ENCODE data around the gene HSD3B7. TPM values are rescaled to one million over a fixed set of nuclear protein-coding genes. Genes with fewer than 3 reads are reported as not detected.
"Not testable (repeated sequence)": the region's sequence is repeated elsewhere in the genome, so short reads cannot be mapped to it uniquely, and the experiment has no call there.

Gene HSD3B7
- 1.3 and 1.6 TPM in 2 replicates for polyA plus RNA-seq (2013)

GRCh38 chr16:30984669-30985400, at the start of gene HSD3B7:
Gene HSD3B7 (plus strand): TSS chr16:30985207. CDS start chr16:30985659, 452 bp downstream.
- Histone ChIP-seq H3K9me3 (ENCODE audit: insufficient read depth, low read depth, low read length) (peaks cover 2% of the 10 kb centered on the region), H2BK12ac (ENCODE audit: low read length) (no peak within 1 kb of the TSS), H4K8ac (ENCODE audit: low read depth, low read length) (peak within 1 kb of the TSS; percentile 47), H2BK120ac (ENCODE audit: insufficient read depth, low read length, poor library complexity) (no peak within 1 kb of the TSS), H3K27ac (ENCODE audit: low read depth, low read length) (no peak within 1 kb of the TSS), H3K23ac (ENCODE audit: low read length) (no peak within 1 kb of the TSS), H3K27me3 (ENCODE audit: insufficient read depth, low read length) (no peaks in the 10 kb centered on the region), H3K4me3 (ENCODE audit: low read depth, low read length) (no peak within 1 kb of the TSS), H2AK5ac (ENCODE audit: low read length) (no peak within 1 kb of the TSS), H3K4me2 (ENCODE audit: low read length) (peak within 1 kb of the TSS; percentile 26), H2AFZ (ENCODE audit: insufficient read depth, low read length, poor library complexity) (no peak within 1 kb of the TSS), H2BK5ac (ENCODE audit: low read depth, low read length, poor library complexity) (no peak within 1 kb of the TSS), H3K4me1 (ENCODE audit: control insufficient read depth in 1 of 2, insufficient read depth in 2 of 2, low read length in 2 of 2) (no peaks in the 10 kb centered on the region), H3K4ac (ENCODE audit: low read depth, low read length) (no peak within 1 kb of the TSS), H3K79me2 (ENCODE audit: control insufficient read depth, insufficient read depth, low read length, poor library complexity) (no peaks in the 10 kb centered on the region), H3K14ac (ENCODE audit: low read length) (no peak within 1 kb of the TSS), H4K12ac (ENCODE audit: low read depth, low read length) (no peak within 1 kb of the TSS), H3K9ac (ENCODE audit: low read length) (no peak within 1 kb of the TSS), H4K91ac (ENCODE audit: low read depth, low read length) (peak within 1 kb of the TSS; percentile 9), H3K79me1 (ENCODE audit: low read length) (no peaks in the 10 kb centered on the region), H3K18ac (ENCODE audit: low read length) (no peak within 1 kb of the TSS), H3K36me3 (ENCODE audit: control insufficient read depth in 1 of 2, insufficient read depth in 2 of 2, low read length in 2 of 2) (peaks cover 43 to 49% of the 10 kb centered on the region in 2 experiments)
- DNase-seq, result peak; percentile 68 to 89
- no CpG with 5 or more reads among the region's 24 CpGs for WGBS (ENCODE audit: extremely low coverage, insufficient coverage, insufficient read length)

GRCh38 chr16:30937692-30938091, 47.3 kb upstream of the HSD3B7 start:
- Histone ChIP-seq H2BK12ac (ENCODE audit: low read length) (no peak overlapping the region), H3K18ac (ENCODE audit: low read length) (no peak overlapping the region), H2BK120ac (ENCODE audit: insufficient read depth, low read length, poor library complexity) (no peak overlapping the region), H4K8ac (ENCODE audit: low read depth, low read length) (no peak overlapping the region), H2AFZ (ENCODE audit: insufficient read depth, low read length, poor library complexity) (no peak overlapping the region), H3K4me2 (ENCODE audit: low read length) (no peak overlapping the region), H3K36me3 (ENCODE audit: control insufficient read depth in 1 of 2, insufficient read depth in 2 of 2, low read length in 2 of 2) (peaks cover 49 to 53% of the 10 kb centered on the region in 2 experiments), H3K27ac (ENCODE audit: low read depth, low read length) (no peak overlapping the region), H3K9me3 (ENCODE audit: insufficient read depth, low read depth, low read length) (no peaks in the 10 kb centered on the region), H3K79me2 (ENCODE audit: control insufficient read depth, insufficient read depth, low read length, poor library complexity) (no peaks in the 10 kb centered on the region), H3K9ac (ENCODE audit: low read length) (no peak overlapping the region), H3K4me3 (ENCODE audit: low read depth, low read length) (no peak overlapping the region), H4K12ac (ENCODE audit: low read depth, low read length) (no peak overlapping the region), H2BK5ac (ENCODE audit: low read depth, low read length, poor library complexity) (no peak overlapping the region), H3K79me1 (ENCODE audit: low read length) (no peaks in the 10 kb centered on the region), H3K4me1 (ENCODE audit: control insufficient read depth in 1 of 2, insufficient read depth in 2 of 2, low read length in 2 of 2) (no peaks in the 10 kb centered on the region), H3K4ac (ENCODE audit: low read depth, low read length) (no peak overlapping the region), H3K27me3 (ENCODE audit: insufficient read depth, low read length) (no peaks in the 10 kb centered on the region), H3K23ac (ENCODE audit: low read length) (no peak overlapping the region), H2AK5ac (ENCODE audit: low read length) (no peak overlapping the region), H3K14ac (ENCODE audit: low read length) (no peak overlapping the region), H4K91ac (ENCODE audit: low read depth, low read length) (no peak overlapping the region)
- no peak for DNase-seq
- no CpG with 5 or more reads among the region's 5 CpGs for WGBS (ENCODE audit: extremely low coverage, insufficient coverage, insufficient read length)

- not testable (repeated sequence) for H3K27ac ChIP-seq (ENCODE audit: low read depth, low read length); H2BK120ac ChIP-seq (ENCODE audit: insufficient read depth, low read length, poor library complexity); H3K9me3 ChIP-seq (ENCODE audit: insufficient read depth, low read depth, low read length); H4K91ac ChIP-seq (ENCODE audit: low read depth, low read length); H3K4ac ChIP-seq (ENCODE audit: low read depth, low read length); H3K4me2 ChIP-seq (ENCODE audit: low read length); H2BK12ac ChIP-seq (ENCODE audit: low read length); H4K12ac ChIP-seq (ENCODE audit: low read depth, low read length); H3K18ac ChIP-seq (ENCODE audit: low read length); H3K4me1 ChIP-seq (ENCODE audit: control insufficient read depth in 1 of 2, insufficient read depth in 2 of 2, low read length in 2 of 2); H3K79me1 ChIP-seq (ENCODE audit: low read length); H3K27me3 ChIP-seq (ENCODE audit: insufficient read depth, low read length); H3K23ac ChIP-seq (ENCODE audit: low read length); H4K8ac ChIP-seq (ENCODE audit: low read depth, low read length); H3K9ac ChIP-seq (ENCODE audit: low read length); H2AFZ ChIP-seq (ENCODE audit: insufficient read depth, low read length, poor library complexity); H3K79me2 ChIP-seq (ENCODE audit: control insufficient read depth, insufficient read depth, low read length, poor library complexity); H3K14ac ChIP-seq (ENCODE audit: low read length); H2BK5ac ChIP-seq (ENCODE audit: low read depth, low read length, poor library complexity); H3K4me3 ChIP-seq (ENCODE audit: low read depth, low read length); H2AK5ac ChIP-seq (ENCODE audit: low read length)
- WGBS (ENCODE audit: extremely low coverage, insufficient coverage, insufficient read length), result no CpG with 5 or more reads among the region's 8 CpGs
- peak in 1 of 2 donors; percentile 24 for DNase-seq
- H3K36me3 ChIP-seq (ENCODE audit: control insufficient read depth in 1 of 2, insufficient read depth in 2 of 2, low read length in 2 of 2), result peaks cover 51 to 52% of the 10 kb centered on the region in 2 experiments
Measured at GRCh38 chr16:30939571-30939970, 45.4 kb upstream of the HSD3B7 start.

GRCh38 chr16:30941600-30942425, 43.2 kb upstream of the HSD3B7 start:
- no peak overlapping the region for H4K8ac ChIP-seq (ENCODE audit: low read depth, low read length)
- H3K9me3 ChIP-seq (ENCODE audit: insufficient read depth, low read depth, low read length), result no peaks in the 10 kb centered on the region
- no peak overlapping the region for H4K91ac ChIP-seq (ENCODE audit: low read depth, low read length)
- H3K18ac ChIP-seq (ENCODE audit: low read length), result no peak overlapping the region
- no peak overlapping the region for H3K4me3 ChIP-seq (ENCODE audit: low read depth, low read length)
- H3K9ac ChIP-seq (ENCODE audit: low read length), result no peak overlapping the region
- H3K4ac ChIP-seq (ENCODE audit: low read depth, low read length), result no peak overlapping the region
- no peak overlapping the region for H2BK5ac ChIP-seq (ENCODE audit: low read depth, low read length, poor library complexity)
- no peaks in the 10 kb centered on the region for H3K79me2 ChIP-seq (ENCODE audit: control insufficient read depth, insufficient read depth, low read length, poor library complexity)
- WGBS (ENCODE audit: extremely low coverage, insufficient coverage, insufficient read length), result no CpG with 5 or more reads among the region's 15 CpGs
- no peak overlapping the region for H3K14ac ChIP-seq (ENCODE audit: low read length)
- no peak overlapping the region for H2BK120ac ChIP-seq (ENCODE audit: insufficient read depth, low read length, poor library complexity)
- no peak overlapping the region for H3K27ac ChIP-seq (ENCODE audit: low read depth, low read length)
- H3K4me1 ChIP-seq (ENCODE audit: control insufficient read depth in 1 of 2, insufficient read depth in 2 of 2, low read length in 2 of 2), result no peaks in the 10 kb centered on the region
- no peaks in the 10 kb centered on the region for H3K27me3 ChIP-seq (ENCODE audit: insufficient read depth, low read length)
- no peak overlapping the region for H4K12ac ChIP-seq (ENCODE audit: low read depth, low read length)
- no peak overlapping the region for H2AK5ac ChIP-seq (ENCODE audit: low read length)
- DNase-seq, result peak; percentile 48 to 74
- H2BK12ac ChIP-seq (ENCODE audit: low read length), result no peak overlapping the region
- peaks cover 42 to 44% of the 10 kb centered on the region in 2 experiments for H3K36me3 ChIP-seq (ENCODE audit: control insufficient read depth in 1 of 2, insufficient read depth in 2 of 2, low read length in 2 of 2)
- H3K79me1 ChIP-seq (ENCODE audit: low read length), result no peaks in the 10 kb centered on the region
- H3K4me2 ChIP-seq (ENCODE audit: low read length), result no peak overlapping the region
- no peak overlapping the region for H3K23ac ChIP-seq (ENCODE audit: low read length)
- H2AFZ ChIP-seq (ENCODE audit: insufficient read depth, low read length, poor library complexity), result no peak overlapping the region

Measured in trophoblast cell (in vitro differentiated cells and primary cell).